ENCODE results near the gene GRIK3. TPM values are rescaled to one million over a fixed set of nuclear protein-coding genes. Genes with fewer than 3 reads are reported as not detected.

Gene GRIK3
- total RNA-seq, 1 donor from 2014 or later, result 0.27 TPM

- Histone ChIP-seq H3K27me3 (ENCODE audit: low read depth) (peaks cover 12% of the 10 kb centered on the region), H3K4me1 (no peaks in the 10 kb centered on the region), H3K36me3 (no peaks in the 10 kb centered on the region), H3K9me3 (no peaks in the 10 kb centered on the region), H3K27ac (no peak overlapping the region), H3K4me3 (no peak overlapping the region)
- DNase-seq (no peak), ATAC-seq (no peak)
- intact Hi-C loops (cut with DNase I), result no loop called here
- TF ChIP-seq CTCF (IDR thresholded peaks at IDR 0.05), result no peak
Observed at GRCh38 chr1:37015713-37016112, 18.6 kb downstream of the GRIK3 start.

GRCh38 chr1:37012226-37012625, 22.1 kb downstream of the GRIK3 start:
- DNase-seq (no peak), ATAC-seq (no peak)
- Histone ChIP-seq H3K4me1 (no peaks in the 10 kb centered on the region), H3K36me3 (no peaks in the 10 kb centered on the region), H3K4me3 (no peak overlapping the region), H3K27ac (no peak overlapping the region), H3K9me3 (no peaks in the 10 kb centered on the region), H3K27me3 (ENCODE audit: low read depth) (peaks cover 5% of the 10 kb centered on the region)
- intact Hi-C loops (cut with DNase I), result no loop called here
- no peak for TF ChIP-seq CTCF (IDR thresholded peaks at IDR 0.05)

- H3K9me3 ChIP-seq, result no peaks in the 10 kb centered on the region
- H3K4me3 ChIP-seq, result no peak overlapping the region
- no peak overlapping the region for H3K27ac ChIP-seq
- DNase-seq (no peak), ATAC-seq (no peak)
- no peaks in the 10 kb centered on the region for H3K4me1 ChIP-seq
- intact Hi-C loops (cut with DNase I), result no loop called here
- H3K36me3 ChIP-seq, result no peaks in the 10 kb centered on the region
- no peaks in the 10 kb centered on the region for H3K27me3 ChIP-seq (ENCODE audit: low read depth)
- no peak for TF ChIP-seq CTCF (IDR thresholded peaks at IDR 0.05)
Observed at GRCh38 chr1:37010011-37010410, 24.3 kb downstream of the GRIK3 start.

- no peaks in the 10 kb centered on the region for H3K27me3 ChIP-seq (ENCODE audit: low read depth)
- DNase-seq (no peak), ATAC-seq (no peak)
- intact Hi-C loops (cut with DNase I), result no loop called here
- H3K4me3 ChIP-seq, result no peak overlapping the region
- no peaks in the 10 kb centered on the region for H3K9me3 ChIP-seq
- no peaks in the 10 kb centered on the region for H3K4me1 ChIP-seq
- no peak overlapping the region for H3K27ac ChIP-seq
- H3K36me3 ChIP-seq, result no peaks in the 10 kb centered on the region
- TF ChIP-seq CTCF (IDR thresholded peaks at IDR 0.05), result no peak
Observed at GRCh38 chr1:37009521-37009920, 24.8 kb downstream of the GRIK3 start.

GRCh38 chr1:37006132-37006868, 28.0 kb downstream of the GRIK3 start:
- Histone ChIP-seq H3K27ac (no peak overlapping the region), H3K27me3 (ENCODE audit: low read depth) (no peaks in the 10 kb centered on the region), H3K36me3 (no peaks in the 10 kb centered on the region), H3K4me3 (no peak overlapping the region), H3K9me3 (no peaks in the 10 kb centered on the region), H3K4me1 (no peaks in the 10 kb centered on the region)
- ATAC-seq (no peak), DNase-seq (no peak)
- intact Hi-C loops (cut with DNase I), result no loop called here
- TF ChIP-seq CTCF (IDR thresholded peaks at IDR 0.05), result no peak

All from lower lobe of right lung (tissue), 2 donors.